ENCODE measurements around the gene GGNBP2.
"Not testable (repeated sequence)": the region's sequence is repeated elsewhere in the genome, so short reads cannot be mapped to it uniquely, and the experiment has no call there.

GGNBP2 gene

GRCh38 chr17:36544307-36545076, at the start of gene GGNBP2:
GGNBP2 (plus strand) TSS chr17:36544919; CDS start chr17:36545725, 806 bp downstream.
- DNase-seq (ENCODE audit: low read depth in 2 of 2): peak; percentile 84

GRCh38 chr17:36495076-36495578, 49.6 kb upstream of the GGNBP2 start:
- DNase-seq (ENCODE audit: low read depth in 2 of 2): no peak

- DNase-seq (ENCODE audit: low read depth in 2 of 2): no peak
Measured at GRCh38 chr17:36496018-36496789, 48.5 kb upstream of the GGNBP2 start.

GRCh38 chr17:36498155-36498554, 46.6 kb upstream of the GGNBP2 start:
- DNase-seq (ENCODE audit: low read depth in 2 of 2): no peak

GRCh38 chr17:36498560-36499300, 46.0 kb upstream of the GGNBP2 start:
- no peak for DNase-seq (ENCODE audit: low read depth in 2 of 2)

- no peak for DNase-seq (ENCODE audit: low read depth in 2 of 2)
Measured at GRCh38 chr17:36500745-36501225, 43.9 kb upstream of the GGNBP2 start.

GRCh38 chr17:36501351-36501750, 43.4 kb upstream of the GGNBP2 start:
- no peak for DNase-seq (ENCODE audit: low read depth in 2 of 2)

GRCh38 chr17:36501963-36502362, 42.8 kb upstream of the GGNBP2 start:
- DNase-seq (ENCODE audit: low read depth in 2 of 2): no peak

- DNase-seq (ENCODE audit: low read depth in 2 of 2): no peak
Measured at GRCh38 chr17:36503456-36504155, 41.1 kb upstream of the GGNBP2 start.

GRCh38 chr17:36504156-36504545, 40.6 kb upstream of the GGNBP2 start:
- no peak for DNase-seq (ENCODE audit: low read depth in 2 of 2)

- DNase-seq (ENCODE audit: low read depth in 2 of 2): no peak
Measured at GRCh38 chr17:36505171-36505570, 39.5 kb upstream of the GGNBP2 start.

- no peak for DNase-seq (ENCODE audit: low read depth in 2 of 2)
Measured at GRCh38 chr17:36506249-36506826, 38.4 kb upstream of the GGNBP2 start.

GRCh38 chr17:36506831-36507230, 37.9 kb upstream of the GGNBP2 start:
- no peak for DNase-seq (ENCODE audit: low read depth in 2 of 2)

GRCh38 chr17:36507266-36507665, 37.5 kb upstream of the GGNBP2 start:
- no peak for DNase-seq (ENCODE audit: low read depth in 2 of 2)

- DNase-seq (ENCODE audit: low read depth in 2 of 2): not testable (repeated sequence)
Measured at GRCh38 chr17:36508439-36508838, 36.3 kb upstream of the GGNBP2 start.

GRCh38 chr17:36509272-36509985, 35.3 kb upstream of the GGNBP2 start:
- DNase-seq (ENCODE audit: low read depth in 2 of 2): no peak

GRCh38 chr17:36510636-36511035, 34.1 kb upstream of the GGNBP2 start:
- no peak for DNase-seq (ENCODE audit: low read depth in 2 of 2)

GRCh38 chr17:36511216-36511615, 33.5 kb upstream of the GGNBP2 start:
- DNase-seq (ENCODE audit: low read depth in 2 of 2): no peak

- DNase-seq (ENCODE audit: low read depth in 2 of 2): no peak
Measured at GRCh38 chr17:36512641-36513040, 32.1 kb upstream of the GGNBP2 start.

- no peak for DNase-seq (ENCODE audit: low read depth in 2 of 2)
Measured at GRCh38 chr17:36514856-36515255, 29.9 kb upstream of the GGNBP2 start.
